ENCODE measurements around the gene MIOX.
"Not testable (repeated sequence)": the region's sequence is repeated elsewhere in the genome, so short reads cannot be mapped to it uniquely, and the experiment has no call there.

Gene MIOX

DNA sequence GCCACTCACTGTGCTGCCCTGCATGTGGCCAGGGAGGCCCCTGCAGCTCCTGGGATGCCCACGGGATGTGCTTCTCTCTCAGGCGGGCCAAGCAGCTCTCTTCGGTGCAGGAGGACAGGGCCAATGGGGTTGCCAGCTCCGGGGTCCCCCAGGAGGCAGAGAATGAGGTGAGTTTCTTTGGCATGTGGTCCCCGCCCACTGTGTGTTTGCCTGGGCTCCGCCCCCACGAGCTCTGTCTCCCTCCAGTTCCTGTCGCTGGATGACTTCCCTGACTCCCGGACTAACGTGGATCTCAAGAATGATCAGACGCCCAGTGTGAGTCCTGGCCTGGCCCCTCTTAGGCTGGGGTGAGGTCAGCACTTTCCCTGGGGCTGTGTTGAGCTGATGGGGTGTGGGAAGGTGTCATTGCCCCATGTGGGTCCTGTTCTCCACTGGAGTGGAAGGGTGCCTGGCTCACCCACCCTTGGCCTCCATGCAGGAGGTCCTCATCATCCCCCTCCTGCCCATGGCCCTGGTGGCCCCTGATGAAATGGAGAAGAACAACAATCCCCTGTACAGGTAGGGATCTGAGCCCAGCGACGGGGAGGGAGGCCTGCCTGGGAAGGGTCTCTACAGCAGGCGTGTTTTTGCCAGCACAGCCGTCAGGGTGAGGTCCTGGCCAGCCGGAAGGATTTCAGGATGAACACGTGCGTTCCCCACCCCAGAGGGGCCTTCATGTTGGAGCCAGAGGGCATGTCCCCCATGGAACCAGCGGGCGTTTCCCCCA lies 31.0 kb downstream of the MIOX start:
- Histone ChIP-seq H3K9me3 (ENCODE audit: severe bottlenecking) (no peaks in the 10 kb centered on the region), H3K4me3 (ENCODE audit: low read depth, low read length) (no peak overlapping the region), H3K27me3 (ENCODE audit: insufficient read depth, low read depth, severe bottlenecking) (no peaks in the 10 kb centered on the region), H3K27ac (no peak overlapping the region), H3K36me3 (peaks cover 84% of the 10 kb centered on the region)
- DNase-seq, result no peak
- TF ChIP-seq, protein P1, sequence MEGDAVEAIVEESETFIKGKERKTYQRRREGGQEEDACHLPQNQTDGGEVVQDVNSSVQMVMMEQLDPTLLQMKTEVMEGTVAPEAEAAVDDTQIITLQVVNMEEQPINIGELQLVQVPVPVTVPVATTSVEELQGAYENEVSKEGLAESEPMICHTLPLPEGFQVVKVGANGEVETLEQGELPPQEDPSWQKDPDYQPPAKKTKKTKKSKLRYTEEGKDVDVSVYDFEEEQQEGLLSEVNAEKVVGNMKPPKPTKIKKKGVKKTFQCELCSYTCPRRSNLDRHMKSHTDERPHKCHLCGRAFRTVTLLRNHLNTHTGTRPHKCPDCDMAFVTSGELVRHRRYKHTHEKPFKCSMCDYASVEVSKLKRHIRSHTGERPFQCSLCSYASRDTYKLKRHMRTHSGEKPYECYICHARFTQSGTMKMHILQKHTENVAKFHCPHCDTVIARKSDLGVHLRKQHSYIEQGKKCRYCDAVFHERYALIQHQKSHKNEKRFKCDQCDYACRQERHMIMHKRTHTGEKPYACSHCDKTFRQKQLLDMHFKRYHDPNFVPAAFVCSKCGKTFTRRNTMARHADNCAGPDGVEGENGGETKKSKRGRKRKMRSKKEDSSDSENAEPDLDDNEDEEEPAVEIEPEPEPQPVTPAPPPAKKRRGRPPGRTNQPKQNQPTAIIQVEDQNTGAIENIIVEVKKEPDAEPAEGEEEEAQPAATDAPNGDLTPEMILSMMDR (IDR thresholded peaks at IDR 0.05; ENCODE audit: low read depth, low read length), result no peak

GRCh38 chr22:50518606-50519005 lies 31.9 kb downstream of the MIOX start:
- TF ChIP-seq, protein P1 (IDR thresholded peaks at IDR 0.05; ENCODE audit: low read depth, low read length), result no peak
- Histone ChIP-seq H3K36me3 (peaks cover 89% of the 10 kb centered on the region), H3K9me3 (ENCODE audit: severe bottlenecking) (no peaks in the 10 kb centered on the region), H3K27me3 (ENCODE audit: insufficient read depth, low read depth, severe bottlenecking) (no peaks in the 10 kb centered on the region), H3K27ac (no peak overlapping the region), H3K4me3 (ENCODE audit: low read depth, low read length) (no peak overlapping the region)
- DNase-seq, result no peak

DNA sequence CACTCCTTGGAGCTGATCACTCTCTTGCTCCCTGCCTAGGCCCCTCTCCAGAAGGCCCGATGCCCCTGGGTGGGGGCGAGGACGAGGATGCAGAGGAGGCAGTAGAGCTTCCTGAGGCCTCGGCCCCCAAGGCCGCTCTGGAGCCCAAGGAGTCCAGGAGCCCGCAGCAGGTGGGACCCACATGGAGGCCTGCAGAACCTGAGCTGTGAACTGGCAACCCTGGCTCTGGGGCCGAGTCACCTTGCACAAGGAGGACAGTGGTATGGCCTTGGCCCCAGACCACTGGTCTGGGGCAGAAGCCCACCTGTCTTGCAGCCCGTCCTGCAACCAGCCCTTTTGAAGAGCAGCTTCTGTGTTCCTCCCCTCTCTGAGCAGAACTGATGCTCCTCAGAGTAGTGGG lies 32.5 kb downstream of the MIOX start:
- Histone ChIP-seq H3K4me3 (ENCODE audit: low read depth, low read length) (no peak overlapping the region), H3K36me3 (peaks cover 92% of the 10 kb centered on the region), H3K9me3 (ENCODE audit: severe bottlenecking) (no peaks in the 10 kb centered on the region), H3K27ac (no peak overlapping the region), H3K27me3 (ENCODE audit: insufficient read depth, low read depth, severe bottlenecking) (no peaks in the 10 kb centered on the region)
- TF ChIP-seq, protein P1 (IDR thresholded peaks at IDR 0.05; ENCODE audit: low read depth, low read length), result no peak
- no peak for DNase-seq

DNA sequence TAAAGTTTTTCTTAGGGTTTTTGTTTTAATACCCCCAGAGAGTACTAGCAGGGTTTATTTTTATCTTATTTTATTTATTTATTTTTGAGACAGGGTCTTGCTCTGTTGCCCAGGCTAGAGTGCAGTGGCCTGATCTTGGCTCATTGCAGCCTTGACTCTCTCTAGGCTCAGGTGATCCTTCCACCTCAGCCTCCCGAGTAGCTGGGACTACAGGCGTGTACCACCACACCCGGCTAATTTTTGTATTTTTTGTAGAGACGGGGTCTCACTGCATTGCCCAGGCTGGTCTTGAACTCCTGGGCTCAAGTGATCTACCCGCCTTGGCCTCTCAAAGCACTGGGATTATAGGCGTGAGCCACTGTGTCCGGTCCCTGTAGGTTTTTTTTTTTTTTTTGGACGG lies 33.5 kb downstream of the MIOX start:
- H3K27ac ChIP-seq; DNase-seq; H3K4me3 ChIP-seq (ENCODE audit: low read depth, low read length); H3K27me3 ChIP-seq (ENCODE audit: insufficient read depth, low read depth, severe bottlenecking); H3K9me3 ChIP-seq (ENCODE audit: severe bottlenecking): not testable (repeated sequence)
- H3K36me3 ChIP-seq, result peaks cover 88% of the 10 kb centered on the region

GRCh38 chr22:50520826-50521453 lies 34.3 kb downstream of the MIOX start:
- no peak overlapping the region for H3K4me3 ChIP-seq (ENCODE audit: low read depth, low read length)
- DNase-seq, result no peak
- TF ChIP-seq, protein P1 (IDR thresholded peaks at IDR 0.05; ENCODE audit: low read depth, low read length), result no peak
- peaks cover 87% of the 10 kb centered on the region for H3K36me3 ChIP-seq
- no peaks in the 10 kb centered on the region for H3K9me3 ChIP-seq (ENCODE audit: severe bottlenecking)
- H3K27me3 ChIP-seq (ENCODE audit: insufficient read depth, low read depth, severe bottlenecking), result no peaks in the 10 kb centered on the region
- H3K27ac ChIP-seq, result no peak overlapping the region

GRCh38 chr22:50521710-50522109 lies 35.1 kb downstream of the MIOX start:
- TF ChIP-seq, protein P1 (IDR thresholded peaks at IDR 0.05; ENCODE audit: low read depth, low read length), result no peak
- H3K27ac ChIP-seq, result no peak overlapping the region
- H3K9me3 ChIP-seq (ENCODE audit: severe bottlenecking), result no peaks in the 10 kb centered on the region
- peaks cover 79% of the 10 kb centered on the region for H3K36me3 ChIP-seq
- H3K27me3 ChIP-seq (ENCODE audit: insufficient read depth, low read depth, severe bottlenecking), result no peaks in the 10 kb centered on the region
- no peak overlapping the region for H3K4me3 ChIP-seq (ENCODE audit: low read depth, low read length)
- DNase-seq, result no peak
